ENCODE results near the gene CEMP1.
"Not testable (repeated sequence)": the region's sequence is repeated elsewhere in the genome, so short reads cannot be mapped to it uniquely, and the experiment has no call there.

Gene CEMP1, protein sequence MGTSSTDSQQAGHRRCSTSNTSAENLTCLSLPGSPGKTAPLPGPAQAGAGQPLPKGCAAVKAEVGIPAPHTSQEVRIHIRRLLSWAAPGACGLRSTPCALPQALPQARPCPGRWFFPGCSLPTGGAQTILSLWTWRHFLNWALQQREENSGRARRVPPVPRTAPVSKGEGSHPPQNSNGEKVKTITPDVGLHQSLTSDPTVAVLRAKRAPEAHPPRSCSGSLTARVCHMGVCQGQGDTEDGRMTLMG

DNA sequence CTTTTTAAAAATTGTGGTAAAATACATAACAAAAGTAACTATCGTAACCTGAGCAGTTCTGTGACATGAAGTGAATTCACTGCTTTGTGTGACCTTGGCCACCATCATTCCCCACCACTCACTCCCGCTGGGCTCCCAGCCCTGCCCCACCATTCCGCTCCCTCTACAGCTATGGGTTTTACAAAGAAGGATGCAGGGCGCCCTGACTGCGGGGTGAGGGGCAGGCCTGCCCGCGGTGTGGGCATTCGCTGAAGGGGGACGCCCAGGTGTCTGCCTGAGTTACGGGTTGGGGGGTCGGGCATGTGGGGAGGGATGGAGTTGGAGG lies at the start of gene CEMP1:
Gene CEMP1, minus strand, starts transcription at position 38 of the 325 bp plus-strand sequence. CDS start 335 bp downstream, outside the sequence.
- DNase-seq: no peak

DNA sequence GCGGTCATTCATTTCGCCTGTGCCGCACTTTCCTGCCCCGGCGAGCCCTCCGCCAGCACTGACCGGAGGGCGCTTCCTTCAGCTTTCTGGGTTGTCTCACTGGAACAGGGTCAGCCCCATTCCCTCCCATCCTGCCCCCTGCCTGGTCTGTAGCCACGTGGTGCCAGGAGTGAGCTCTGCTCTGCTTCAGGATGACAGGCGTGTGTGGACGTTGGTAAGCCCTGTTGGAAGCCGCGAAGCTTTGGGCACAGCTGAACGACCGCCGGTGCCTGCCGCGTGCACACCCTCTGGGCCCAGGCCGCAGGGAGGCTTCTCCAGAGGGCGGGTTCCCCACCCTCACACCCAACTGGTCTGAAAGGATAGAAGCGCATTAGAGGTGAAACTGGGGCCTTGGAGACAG lies 49.6 kb upstream of the CEMP1 start:
- DNase-seq: not testable (repeated sequence)

DNA sequence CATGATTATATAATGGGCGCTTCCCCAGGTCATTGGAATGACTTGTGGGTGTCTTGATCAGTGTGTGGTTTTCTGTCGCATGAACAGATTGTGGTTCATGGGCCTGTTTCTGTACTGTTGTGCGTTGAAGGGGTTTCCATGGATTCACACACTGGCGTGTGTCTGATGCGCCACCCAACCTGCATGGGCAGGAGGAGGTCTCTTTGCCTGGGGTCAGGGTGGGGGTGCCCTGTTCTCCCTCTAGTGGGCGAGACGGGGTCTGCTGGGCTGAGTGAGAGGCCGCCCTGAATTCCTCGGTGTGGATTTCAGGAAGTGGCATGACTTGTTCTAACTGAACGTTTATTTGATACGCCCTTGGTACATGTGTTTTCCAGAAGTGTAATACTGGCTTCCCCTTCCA lies 48.9 kb upstream of the CEMP1 start:
- DNase-seq: not testable (repeated sequence)

DNA sequence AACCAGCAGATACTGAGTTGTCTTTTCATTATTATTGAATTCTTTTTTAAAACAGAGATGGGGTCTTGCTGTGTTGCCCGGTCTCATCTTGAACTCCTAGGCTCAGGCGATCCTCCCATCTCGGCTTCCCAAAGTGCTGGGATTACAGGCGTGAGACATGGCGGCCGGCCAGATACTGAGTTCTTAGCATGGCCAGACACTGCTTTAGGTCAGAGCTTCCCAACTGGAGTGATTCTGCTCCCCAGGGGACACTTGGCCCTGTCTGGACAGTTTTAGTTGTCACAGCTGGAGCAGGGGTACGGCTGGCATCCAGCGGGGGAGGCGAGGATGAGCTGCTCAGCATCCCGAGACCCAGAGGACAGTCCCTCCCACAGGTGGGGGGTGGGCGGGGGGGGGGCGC lies 47.7 kb upstream of the CEMP1 start:
- DNase-seq: not testable (repeated sequence)

DNA sequence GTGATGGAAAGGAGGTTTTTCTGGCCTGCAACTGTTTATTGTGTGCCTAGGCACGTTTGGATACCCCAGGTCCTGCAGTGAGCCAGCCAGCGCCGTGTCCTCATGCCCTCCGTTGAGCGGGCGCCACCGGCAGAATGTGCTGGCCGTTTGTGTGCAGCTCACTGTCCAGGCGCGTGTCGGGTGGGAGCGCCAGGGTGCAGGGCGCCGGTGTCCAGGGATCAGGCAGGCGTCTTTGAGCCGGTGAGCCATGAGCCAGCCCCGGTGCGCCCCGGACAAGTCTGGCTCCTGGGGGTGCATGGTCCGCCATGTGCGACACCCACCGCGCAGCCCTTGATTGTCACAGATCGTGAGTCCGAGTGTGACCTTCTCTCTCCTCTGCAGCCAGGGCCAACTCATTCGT lies 45.8 kb upstream of the CEMP1 start:
- DNase-seq: not testable (repeated sequence)

DNA sequence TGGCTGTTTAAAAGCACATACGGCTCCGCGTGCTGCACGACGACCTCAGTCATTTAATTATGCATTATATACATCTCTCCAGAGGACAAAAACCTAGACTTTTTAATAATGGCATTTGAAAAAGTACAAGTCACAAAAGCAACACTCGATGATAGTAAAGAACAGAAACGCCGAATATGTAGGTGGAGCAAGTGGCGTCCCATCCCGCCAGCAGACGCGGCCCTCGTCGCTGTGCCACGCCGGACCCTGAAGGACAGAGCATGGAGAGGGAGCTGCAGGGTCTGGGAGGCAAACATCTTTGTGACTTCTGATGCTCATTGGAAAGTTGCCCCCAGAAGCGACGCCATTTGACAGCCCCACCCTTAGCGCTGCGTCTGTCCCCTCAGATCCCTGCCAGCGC lies 44.6 kb upstream of the CEMP1 start:
- DNase-seq: not testable (repeated sequence)

DNA sequence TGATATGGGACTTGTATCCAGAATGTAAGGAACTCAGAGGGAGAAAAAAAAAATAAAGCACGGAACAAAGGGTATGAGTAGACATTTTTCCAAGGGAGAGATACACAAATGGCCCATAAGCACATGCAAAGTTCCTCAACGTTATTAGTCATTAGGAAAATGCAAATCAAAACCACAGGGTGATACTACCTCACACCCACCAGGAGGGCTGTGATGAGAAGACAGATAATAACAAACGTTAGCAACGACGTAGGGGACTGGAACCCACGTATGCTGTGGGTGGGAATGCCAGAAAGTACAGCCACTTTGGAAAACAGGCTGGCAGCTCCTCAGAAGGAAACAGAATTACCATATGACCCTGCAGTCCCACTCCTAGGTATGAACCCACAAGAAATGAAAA lies 41.5 kb upstream of the CEMP1 start:
- DNase-seq: not testable (repeated sequence)

DNA sequence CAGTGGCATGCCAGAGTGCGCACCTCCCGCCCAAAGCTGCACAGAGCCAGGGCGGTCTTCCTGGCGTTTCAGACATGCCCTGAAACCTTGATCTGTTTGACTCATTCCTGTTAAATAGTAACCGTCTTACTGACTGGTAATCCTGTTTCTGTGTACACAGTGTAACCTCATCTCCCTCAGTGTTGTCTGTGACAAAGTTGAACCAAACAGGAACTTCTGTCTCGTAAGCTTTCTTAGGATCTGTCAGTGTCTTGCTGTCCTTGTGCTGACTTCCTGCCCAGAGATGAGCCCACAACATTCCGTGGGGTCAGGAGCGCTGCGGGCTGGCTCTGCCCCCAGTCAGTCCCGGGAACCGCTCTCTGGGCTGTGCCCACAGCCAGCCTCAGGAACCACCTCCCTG lies 37.4 kb upstream of the CEMP1 start:
- not testable (repeated sequence) for DNase-seq

DNA sequence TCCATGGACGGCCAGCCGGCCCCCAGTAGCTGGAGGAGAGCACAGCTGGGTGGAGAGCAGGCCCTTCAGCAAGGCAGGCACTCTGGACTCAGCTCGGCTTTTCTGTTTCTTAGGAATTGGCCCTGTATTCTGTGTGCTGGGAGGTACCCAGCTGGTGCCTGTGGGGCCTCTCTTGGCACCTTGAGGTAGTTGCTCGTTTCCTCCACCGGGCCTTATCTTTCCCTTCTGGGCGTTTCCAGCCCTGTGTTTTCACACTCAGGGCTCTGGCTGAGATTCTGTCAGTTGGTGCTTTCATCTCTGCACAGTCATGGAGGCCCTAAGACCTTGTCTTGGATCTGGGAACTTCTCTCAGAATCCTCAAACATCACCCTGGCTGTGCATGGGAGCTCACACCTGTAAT lies 36.3 kb upstream of the CEMP1 start:
- not testable (repeated sequence) for DNase-seq

DNA sequence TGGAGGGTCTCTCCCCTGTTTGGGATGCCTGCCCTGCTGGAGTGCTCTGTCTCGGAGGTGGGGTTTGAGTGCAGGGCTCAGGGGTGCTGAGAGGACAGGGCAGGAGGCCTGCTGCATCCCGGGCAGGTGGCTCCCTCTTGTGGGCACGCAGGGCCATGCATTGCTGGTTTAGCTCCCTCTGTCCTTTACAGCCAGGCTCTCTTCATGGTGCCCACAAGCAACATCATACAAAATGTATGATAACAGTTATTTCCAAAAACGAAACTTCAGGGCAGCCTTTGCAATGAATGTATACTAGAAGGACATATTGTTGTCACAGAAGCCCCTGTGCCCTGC lies 29.6 kb upstream of the CEMP1 start:
- DNase-seq: not testable (repeated sequence)

DNA sequence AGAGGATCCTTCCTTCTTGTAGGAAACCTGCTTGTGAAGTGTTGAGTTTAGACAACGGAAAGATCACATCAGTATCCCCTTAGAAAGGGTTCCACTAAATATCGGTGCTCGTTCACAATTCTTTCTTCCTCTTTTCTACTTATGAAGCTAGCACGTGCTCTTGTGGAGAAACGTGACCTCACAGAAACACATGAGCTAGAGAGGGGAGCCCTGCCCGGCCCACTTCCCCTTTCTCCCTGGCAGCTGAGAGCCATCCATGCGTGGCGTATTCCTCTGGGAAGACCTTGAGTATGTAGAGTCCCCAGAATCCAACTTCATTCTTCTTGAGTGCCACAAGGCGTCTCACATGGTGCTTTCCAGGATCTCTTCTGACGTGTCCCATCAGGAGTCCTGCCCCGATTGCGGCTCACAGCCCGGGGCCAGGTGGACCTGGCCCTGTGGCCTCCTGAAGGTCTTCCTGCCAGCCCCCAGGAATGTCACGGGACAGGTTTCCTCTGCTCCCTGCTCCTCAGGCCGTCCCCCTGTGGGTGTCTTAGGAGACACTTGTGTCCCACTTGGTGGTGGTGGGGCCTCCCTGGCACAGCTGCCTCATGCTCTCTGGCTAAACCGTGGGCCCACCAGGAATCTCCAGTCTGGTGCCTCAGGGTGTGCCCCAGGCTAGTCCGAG lies 29.1 kb upstream of the CEMP1 start:
- not testable (repeated sequence) for DNase-seq

DNA sequence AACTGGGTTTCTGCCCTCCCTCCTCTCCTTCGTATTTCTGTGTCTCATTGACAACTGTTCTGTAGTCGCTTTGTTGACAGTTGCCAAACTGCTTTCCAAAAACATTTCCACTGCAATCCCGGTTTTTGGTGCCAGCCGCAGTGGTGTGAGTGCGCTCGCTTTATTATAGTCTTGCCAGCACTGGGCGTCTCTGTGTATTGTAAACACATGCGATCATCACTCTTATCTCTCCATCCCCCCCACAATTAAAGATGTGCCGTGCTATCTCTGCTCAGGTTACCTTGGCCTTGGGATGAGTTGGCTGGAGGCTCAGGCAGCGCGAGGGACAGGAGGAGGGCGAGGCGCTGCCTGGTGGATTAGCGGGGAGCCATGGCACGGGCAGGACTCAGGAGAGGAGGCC lies 25.9 kb upstream of the CEMP1 start:
- DNase-seq: not testable (repeated sequence)

DNA sequence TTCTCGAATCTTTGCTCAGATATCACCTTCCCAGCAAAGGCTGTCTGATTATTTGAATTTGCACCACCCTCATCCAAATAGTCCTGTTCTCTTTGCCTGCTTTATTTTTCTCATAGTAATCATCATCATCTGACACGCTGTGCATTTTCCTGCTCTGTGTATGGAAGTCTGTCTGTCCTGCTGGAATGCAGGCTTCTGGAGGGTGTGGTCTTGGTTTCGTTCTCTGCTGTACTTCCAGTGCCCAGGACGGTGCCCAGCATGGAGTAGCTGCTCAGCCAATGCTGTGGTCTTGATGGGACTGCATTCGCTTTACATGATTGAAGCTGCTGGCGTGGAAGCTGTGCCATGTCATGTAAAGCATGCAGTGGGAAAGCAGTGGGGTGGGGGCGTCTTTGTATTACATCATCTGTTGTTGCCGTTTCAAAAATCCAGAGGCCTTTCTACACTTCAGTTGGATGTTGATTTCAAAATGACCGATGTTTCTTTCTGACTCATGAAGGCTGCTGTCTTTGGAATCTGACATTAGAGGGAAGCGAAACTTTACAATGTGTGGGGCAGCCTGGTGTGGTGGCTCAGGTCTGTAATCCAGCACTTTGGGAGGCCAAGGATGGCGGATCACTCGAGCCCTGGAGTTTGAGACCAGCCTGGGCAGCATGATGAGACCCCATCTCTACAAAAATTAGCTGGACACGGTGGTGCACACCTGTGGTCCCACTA lies 23.7 kb upstream of the CEMP1 start:
- not testable (repeated sequence) for DNase-seq

DNA sequence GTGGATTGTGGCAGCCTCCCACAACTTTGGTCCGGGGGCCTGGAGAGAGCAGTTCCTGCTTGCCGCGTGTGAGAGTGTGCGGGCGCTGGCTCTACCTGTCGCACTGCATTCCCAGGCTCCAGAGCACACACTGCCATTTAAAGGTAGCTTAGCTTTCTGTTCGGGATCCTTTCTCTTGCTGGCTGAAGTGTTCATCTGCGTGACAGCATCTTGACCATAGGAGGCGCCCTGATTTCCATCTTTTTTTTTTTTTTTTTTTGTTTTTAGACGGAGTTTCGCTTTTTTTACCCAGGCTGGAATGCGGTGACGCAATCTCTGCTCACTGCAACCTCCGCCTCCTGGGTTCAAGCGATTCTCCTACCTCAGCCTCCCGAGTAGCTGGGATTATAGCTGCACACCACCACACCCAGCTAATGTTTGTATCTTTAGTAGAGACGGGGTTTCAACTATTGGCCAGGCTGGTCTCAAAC lies 20.2 kb upstream of the CEMP1 start:
- not testable (repeated sequence) for DNase-seq

DNA sequence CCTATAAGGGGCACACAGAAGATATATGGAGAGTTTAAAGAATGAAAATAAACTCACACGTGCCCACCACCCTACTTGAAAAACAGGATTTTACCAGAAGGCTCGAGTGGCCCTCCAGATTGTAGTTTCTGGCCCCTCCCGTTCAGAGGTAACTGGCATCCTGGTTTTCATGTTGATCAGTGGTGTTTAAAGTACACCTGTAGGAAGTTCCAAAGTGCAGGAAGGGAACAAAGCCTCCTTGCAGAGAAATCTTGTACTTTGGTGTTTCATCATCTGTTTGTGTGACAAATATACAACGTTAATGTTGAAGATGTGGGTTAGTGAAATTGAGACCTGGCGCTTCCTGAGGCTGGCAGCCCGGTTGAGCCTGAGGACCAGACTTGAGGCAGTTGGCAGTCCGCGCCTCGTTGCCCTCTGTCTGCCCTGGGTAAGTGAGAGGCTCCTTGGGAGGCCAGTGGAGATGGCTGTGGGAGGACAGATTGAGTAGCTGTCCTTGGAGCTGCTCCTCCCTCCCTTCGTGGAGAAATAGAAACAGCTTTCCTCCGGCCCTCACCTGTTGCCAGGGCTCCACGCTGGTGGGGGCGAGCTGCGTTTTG lies 19.2 kb upstream of the CEMP1 start:
- not testable (repeated sequence) for DNase-seq

DNA sequence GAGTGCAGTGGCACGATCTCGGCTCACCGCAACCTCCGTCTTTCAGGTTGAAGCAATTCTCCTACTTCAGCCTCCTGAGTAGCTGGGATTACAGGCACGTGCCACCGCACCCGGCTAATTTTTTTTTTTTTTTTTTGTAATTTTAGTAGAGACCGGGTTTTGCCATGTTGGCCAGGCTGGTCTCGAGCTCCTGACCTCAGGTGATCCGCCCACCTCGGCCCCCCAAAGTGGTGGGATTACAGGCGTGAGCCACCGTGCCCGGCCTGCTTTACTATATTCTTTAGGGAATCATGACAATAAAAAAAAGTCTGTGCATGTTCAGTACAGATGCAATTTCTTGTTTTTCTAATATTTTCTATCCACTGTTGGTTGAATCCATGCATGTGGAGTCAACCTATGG lies 12.6 kb upstream of the CEMP1 start:
- not testable (repeated sequence) for DNase-seq

DNA sequence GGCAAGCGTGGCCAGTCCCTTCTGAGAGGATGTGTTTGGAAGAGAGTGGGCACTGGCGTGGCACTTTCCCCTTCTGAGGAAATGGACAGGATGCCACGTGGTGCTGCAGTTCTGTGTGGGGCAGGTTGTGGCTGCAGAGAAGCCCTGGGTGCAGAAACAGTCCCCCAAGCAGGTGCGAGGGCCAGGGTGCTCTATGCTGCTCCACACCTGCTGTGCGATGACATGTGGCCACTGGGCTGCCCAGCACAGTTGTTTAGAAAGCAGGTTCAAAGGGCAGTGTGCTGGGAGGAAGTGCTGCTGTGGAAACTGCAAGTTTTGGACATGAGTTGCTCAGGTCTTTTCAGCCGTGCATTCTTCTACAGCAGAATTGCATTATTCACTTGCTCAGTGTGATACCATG lies 10.2 kb upstream of the CEMP1 start:
- DNase-seq: not testable (repeated sequence)

DNA sequence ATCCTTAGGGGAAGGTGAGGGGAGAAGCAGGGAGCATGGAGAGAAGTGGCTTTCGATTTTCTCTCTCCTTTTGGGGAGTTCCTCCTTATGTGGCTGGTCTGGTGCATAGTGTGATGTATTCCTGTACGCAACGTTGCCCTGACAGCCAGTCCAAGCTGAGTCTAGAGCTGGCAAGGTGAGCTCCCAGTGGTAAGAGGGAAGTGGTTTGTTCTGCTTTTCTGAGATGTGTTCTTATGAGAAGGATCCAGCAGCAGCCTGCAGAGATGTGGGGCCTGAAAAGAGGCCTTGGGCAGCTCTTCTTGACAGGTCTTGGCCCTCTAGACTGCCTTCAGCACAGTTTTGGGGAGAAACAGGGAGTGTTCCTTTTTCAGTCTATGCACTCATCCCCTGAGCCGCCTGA lies 9.7 kb upstream of the CEMP1 start:
- not testable (repeated sequence) for DNase-seq

DNA sequence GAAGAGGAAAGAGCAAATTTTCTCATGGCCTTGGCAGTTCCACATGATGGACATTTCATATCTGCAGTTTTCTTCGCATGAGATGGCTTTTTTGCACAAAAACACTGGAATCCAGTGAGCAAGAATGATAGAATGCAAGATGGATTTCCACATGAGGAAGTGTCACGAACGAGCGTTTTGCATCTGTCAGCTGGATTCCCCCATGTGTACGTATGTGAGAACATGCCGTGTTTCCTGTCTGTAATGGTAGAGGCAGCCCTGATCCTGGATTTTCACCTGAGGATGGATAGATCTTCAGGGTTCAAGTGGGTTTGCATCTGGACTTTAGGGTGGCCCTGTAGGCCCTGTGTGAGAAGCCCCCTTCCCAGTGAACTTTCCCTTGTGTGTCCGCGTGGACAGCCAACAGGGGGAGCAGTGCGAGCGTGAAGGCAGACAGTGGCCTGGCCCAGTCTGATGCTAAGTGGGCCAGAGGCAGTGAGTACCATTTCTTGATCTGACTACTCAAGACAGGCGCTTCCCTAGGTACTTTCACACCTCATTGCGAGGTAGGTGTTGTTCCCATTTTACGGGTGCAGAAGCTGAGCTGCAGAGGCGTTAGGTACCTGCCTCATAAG lies 8.7 kb upstream of the CEMP1 start:
- DNase-seq: not testable (repeated sequence)

DNA sequence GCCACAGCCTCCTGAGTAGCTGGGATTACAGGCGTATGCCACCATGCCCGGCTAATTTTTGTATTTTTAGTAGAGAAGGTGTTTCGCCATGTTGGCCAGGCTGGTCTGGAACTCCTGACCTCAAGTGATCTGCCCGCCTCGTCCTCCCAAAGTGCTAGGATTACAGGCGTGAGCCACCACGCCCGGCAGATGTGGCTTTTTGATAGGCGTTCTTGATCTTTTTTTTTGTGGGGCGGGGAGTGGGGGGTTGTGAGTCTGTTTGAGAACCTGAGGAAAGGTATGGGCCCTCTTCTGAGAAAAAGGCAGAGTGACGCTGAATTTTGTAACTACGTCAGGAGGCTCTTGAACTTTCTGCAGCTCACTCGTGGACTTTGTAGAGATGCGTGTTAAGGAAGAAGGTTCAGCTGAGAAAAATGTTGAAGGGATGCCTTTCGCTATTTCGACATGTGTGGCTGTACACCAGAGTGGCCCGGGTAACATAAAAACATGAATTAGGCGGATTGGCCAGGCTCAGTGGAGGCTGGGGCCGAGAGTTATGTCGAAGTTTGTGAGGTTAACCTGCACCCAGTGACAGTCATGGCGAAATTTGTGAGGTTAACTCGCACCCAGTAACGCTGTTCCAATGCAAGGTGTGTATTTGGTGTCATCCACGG lies 8.1 kb upstream of the CEMP1 start:
- DNase-seq: not testable (repeated sequence)

DNA sequence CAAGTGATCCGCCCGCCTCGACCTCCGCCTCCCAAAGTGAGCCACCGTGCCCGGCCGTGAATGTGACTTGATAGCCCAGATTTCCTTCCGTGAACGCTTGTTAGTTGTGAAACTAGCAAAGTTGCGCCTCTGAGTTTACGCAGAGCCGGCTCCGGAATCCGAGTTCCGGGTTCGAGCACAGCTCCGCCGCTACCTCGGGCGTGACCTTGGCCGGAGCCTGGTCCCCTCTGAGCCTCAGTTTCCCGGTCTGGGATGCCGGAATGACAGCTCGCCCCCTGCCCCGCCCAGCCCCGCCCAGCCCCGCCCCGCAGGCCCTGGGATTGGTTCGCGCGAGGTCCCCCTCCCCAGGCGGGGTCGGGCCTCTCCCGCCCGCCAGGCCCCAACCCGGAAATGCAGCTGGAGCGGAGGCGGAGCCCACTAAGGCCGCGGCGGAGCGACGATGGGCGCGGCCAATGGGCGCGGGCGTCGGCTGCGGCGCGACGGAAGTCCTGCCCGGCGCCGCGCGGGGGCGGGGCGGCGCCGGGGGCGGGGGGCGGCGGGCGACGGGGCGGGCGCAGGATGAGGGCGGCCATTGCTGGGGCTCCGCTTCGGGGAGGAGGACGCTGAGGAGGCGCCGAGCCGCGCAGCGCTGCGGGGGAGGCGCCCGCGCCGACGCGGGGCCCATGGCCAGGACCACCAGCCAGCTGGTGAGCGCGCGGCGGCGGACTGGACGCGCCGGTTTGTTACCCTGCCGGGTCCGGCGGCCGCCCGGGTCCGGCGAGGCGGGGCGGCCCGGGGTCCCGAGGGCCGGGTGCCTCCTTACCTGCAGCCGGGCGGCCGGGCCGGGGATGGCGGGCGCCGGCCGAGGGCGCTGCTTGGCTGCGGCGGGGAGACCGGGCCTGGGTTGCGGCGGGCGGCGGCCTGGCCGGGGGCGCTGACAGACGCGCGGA lies 6.5 kb upstream of the CEMP1 start, which contains the start of gene PDPK1:
Gene PDPK1, plus strand, starts transcription at position 571 of the 929 bp plus-strand sequence. Its CDS starts 92 bp downstream, at position 663.
- peak; percentile 80 for DNase-seq
